ENCODE results near the gene RAD52. TPM values are rescaled to one million over a fixed set of nuclear protein-coding genes. Genes with fewer than 3 reads are reported as not detected.

The RAD52 gene
- total RNA-seq, 4 donors from 2014 or later: 4.9 to 15.4 (median 11.2) TPM

DNA sequence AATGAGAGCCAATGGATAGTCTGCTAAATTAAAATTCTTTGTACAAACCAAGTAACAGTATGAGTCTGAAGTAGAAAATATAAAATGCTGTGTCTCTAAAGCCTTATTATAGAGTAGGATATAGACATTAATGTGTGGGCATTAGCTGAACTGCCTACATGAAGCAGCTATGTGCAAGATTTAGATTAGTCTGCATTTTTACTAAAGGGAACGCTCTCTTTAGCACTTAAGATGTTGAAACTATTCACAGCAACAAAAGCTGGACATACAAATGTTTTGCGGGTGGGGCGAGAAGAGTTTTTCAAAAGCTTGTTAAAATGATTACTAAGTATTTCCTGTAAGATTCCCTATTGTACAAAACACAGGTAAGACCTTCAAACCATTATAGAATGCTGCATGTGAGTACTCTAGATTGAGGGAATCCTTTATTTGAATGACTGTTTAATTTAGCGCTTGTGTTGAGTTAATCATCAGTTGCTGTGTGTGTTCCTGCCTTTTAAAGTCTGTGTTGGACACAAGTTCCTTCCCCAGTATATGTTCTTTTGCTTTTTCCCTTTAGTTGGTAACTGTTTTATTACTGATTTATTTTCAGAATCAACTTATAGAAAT is 87.1 kb downstream of the RAD52 start:
- TF ChIP-seq, protein P1, sequence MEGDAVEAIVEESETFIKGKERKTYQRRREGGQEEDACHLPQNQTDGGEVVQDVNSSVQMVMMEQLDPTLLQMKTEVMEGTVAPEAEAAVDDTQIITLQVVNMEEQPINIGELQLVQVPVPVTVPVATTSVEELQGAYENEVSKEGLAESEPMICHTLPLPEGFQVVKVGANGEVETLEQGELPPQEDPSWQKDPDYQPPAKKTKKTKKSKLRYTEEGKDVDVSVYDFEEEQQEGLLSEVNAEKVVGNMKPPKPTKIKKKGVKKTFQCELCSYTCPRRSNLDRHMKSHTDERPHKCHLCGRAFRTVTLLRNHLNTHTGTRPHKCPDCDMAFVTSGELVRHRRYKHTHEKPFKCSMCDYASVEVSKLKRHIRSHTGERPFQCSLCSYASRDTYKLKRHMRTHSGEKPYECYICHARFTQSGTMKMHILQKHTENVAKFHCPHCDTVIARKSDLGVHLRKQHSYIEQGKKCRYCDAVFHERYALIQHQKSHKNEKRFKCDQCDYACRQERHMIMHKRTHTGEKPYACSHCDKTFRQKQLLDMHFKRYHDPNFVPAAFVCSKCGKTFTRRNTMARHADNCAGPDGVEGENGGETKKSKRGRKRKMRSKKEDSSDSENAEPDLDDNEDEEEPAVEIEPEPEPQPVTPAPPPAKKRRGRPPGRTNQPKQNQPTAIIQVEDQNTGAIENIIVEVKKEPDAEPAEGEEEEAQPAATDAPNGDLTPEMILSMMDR (IDR thresholded peaks at IDR 0.05): no peak
- no peak for DNase-seq (ENCODE audit: low spot score)

More for the DNA sequence above, 87.1 kb downstream of the RAD52 start:
- ATAC-seq (ENCODE audit: low FRiP score): no peak

Other genes with a start within 250 kb of the RAD52 start
- gene WNK1, start 197.1 kb downstream of the RAD52 start, total RNA-seq: 100 to 1,000 TPM; 222 to 407 (median 322) TPM
- 10 to 100 TPM; 46.1 to 83.2 (median 63.8) TPM for gene ERC1, start 41.5 kb upstream of the RAD52 start, total RNA-seq